ENCODE measurements around the gene CNTN5.

Gene CNTN5

GRCh38 chr11:99352642-99353041 lies 331.9 kb downstream of the CNTN5 start:
- TF ChIP-seq CTCF (IDR thresholded peaks at IDR 0.05) = no peak
- H3K27ac ChIP-seq = no peak overlapping the region
- H3K4me3 ChIP-seq = no peak overlapping the region
- DNase-seq (ENCODE audit: low spot score) = no peak

- H3K4me3 ChIP-seq = no peak overlapping the region
- H3K27ac ChIP-seq = no peak overlapping the region
- no peak for TF ChIP-seq CTCF (IDR thresholded peaks at IDR 0.05)
- DNase-seq (ENCODE audit: low spot score) = no peak
Observed at GRCh38 chr11:99366546-99366945, 345.8 kb downstream of the CNTN5 start.

GRCh38 chr11:99368583-99368982 lies 347.8 kb downstream of the CNTN5 start:
- no peak for DNase-seq (ENCODE audit: low spot score)
- no peak overlapping the region for H3K27ac ChIP-seq

DNA sequence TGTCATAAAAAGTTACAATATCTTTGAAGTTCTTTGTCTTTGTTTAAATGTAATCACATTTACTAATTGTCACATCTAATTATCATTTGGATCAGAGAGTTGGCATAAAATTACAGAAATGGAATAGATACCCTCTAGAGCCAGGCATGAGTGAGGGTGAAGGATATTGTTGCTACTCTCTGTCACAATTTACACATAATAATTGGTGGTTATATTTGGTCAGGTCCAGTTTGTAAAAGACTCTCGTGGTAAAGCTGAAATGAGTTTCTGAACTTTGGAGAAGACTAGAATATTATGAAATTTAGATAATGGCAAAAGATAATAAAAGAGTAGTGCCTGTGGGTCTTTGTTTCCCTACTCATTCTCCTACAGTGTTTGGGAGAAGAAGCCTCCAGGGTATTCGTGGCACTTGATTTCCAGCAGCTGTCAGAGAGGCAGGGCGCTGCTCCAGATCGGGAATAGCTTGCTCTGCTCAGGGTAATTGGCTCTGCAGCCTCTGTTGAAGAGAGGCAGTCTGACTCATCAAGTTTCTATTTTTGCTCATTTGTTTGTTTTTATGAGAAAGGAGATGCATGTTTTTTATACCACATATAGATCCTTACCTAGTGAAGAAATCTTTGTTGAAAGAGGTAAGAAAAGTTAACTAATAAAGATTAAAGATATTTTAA lies 349.9 kb downstream of the CNTN5 start:
- H3K4me3 ChIP-seq = no peak overlapping the region
- TF ChIP-seq CTCF (IDR thresholded peaks at IDR 0.05) = no peak
- DNase-seq (ENCODE audit: low spot score) = no peak
- no peak overlapping the region for H3K27ac ChIP-seq

More at GRCh38 chr11:99368583-99368982, 347.8 kb downstream of the CNTN5 start:
- no peak overlapping the region for H3K4me3 ChIP-seq
- no peak for TF ChIP-seq CTCF (IDR thresholded peaks at IDR 0.05)

DNA sequence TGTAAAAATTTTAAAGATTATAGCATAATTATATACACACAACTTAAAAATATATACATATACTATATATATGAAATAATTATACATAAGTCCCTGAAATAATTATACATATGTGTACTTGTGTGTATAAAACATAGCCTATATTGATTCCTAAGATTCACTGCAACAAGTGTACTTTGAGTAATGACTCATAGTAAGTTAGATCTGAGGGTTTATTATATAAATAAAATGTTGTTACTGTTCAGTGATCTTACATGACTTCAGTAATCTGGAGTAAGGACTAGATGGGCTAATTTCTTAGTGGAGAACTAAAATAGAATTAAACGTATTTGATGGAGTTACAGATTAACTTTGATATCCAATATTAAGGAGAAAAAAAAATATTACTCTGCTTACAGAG lies 350.5 kb downstream of the CNTN5 start:
- Histone ChIP-seq H3K4me3 (no peak overlapping the region), H3K27ac (no peak overlapping the region)
- no peak for TF ChIP-seq CTCF (IDR thresholded peaks at IDR 0.05)
- no peak for DNase-seq (ENCODE audit: low spot score)

DNA sequence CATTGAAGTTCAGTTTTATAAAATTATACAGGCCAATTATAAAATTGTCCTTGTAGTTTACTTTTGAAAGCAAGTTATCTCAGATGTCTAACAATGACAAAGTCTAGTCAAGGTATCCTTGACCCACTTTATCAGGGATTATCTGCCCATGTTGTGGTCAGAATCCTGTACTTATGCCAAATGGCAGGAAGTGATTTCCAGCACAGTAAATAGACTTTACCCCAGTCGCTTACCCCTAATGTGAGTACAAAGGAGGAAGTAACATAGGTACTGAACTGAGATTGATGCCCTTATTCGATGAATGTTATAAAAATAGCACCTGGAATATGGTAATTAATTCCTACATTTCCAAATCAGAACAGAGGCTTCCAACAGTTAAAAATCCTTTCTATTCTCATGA lies 355.7 kb downstream of the CNTN5 start:
- no peak for DNase-seq (ENCODE audit: low spot score)
- Histone ChIP-seq H3K27ac (no peak overlapping the region), H3K4me3 (no peak overlapping the region)
- TF ChIP-seq CTCF (IDR thresholded peaks at IDR 0.05) = no peak

- Histone ChIP-seq H3K4me3 (no peak overlapping the region), H3K27ac (no peak overlapping the region)
- no peak for DNase-seq (ENCODE audit: low spot score)
- TF ChIP-seq CTCF (IDR thresholded peaks at IDR 0.05) = no peak
Observed at GRCh38 chr11:99383648-99384245, 363.0 kb downstream of the CNTN5 start.

Data from coronary artery (tissue), 2 donors.